ENCODE results near the gene SORCS1. TPM values are rescaled to one million over a fixed set of nuclear protein-coding genes. Genes with fewer than 3 reads are reported as not detected.

Gene SORCS1
- total RNA-seq, 2 donors from 2014 or later = not detected

GRCh38 chr10:106765241-106765754 is 399.2 kb downstream of the SORCS1 start:
- Mint-ChIP-seq H3K9me3 (peaks cover 3% of the 10 kb centered on the region), H3K36me3 (ENCODE audit: low read depth) (no peaks in the 10 kb centered on the region), H3K4me1 (no peaks in the 10 kb centered on the region), H3K27me3 (no peaks in the 10 kb centered on the region), H3K27ac (no peak overlapping the region), H3K4me3 (no peak overlapping the region)
- no peak for ATAC-seq (replicated peaks)

DNA sequence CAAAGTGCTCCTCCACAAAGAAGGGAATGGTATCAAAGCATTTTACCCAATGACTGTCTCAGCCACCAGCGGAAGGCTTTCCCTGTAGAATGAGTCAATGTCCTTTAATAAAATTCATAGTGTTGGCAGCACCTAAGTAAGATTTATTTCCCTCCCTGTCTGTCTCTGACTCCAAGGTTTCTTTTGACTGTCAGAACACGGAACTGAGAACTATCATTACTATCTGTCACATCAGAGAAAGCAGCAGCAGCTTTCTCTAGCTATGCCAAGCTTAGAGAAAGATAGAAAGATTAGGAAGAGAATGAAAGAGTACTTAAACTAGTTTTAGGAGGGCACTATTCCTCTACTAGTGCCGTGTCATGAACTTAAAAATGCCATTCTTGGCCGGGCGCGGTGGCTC is 400.1 kb downstream of the SORCS1 start:
- no peak for ATAC-seq (replicated peaks)
- H3K36me3 Mint-ChIP-seq (ENCODE audit: low read depth) = no peaks in the 10 kb centered on the region
- peaks cover 3% of the 10 kb centered on the region for H3K9me3 Mint-ChIP-seq
- no peak overlapping the region for H3K27ac Mint-ChIP-seq
- H3K4me3 Mint-ChIP-seq = no peak overlapping the region
- H3K27me3 Mint-ChIP-seq = no peaks in the 10 kb centered on the region
- no peaks in the 10 kb centered on the region for H3K4me1 Mint-ChIP-seq

GRCh38 chr10:106761906-106762305 is 402.6 kb downstream of the SORCS1 start:
- peaks cover 3% of the 10 kb centered on the region for H3K9me3 Mint-ChIP-seq
- no peaks in the 10 kb centered on the region for H3K36me3 Mint-ChIP-seq (ENCODE audit: low read depth)
- H3K4me3 Mint-ChIP-seq = no peak overlapping the region
- no peaks in the 10 kb centered on the region for H3K4me1 Mint-ChIP-seq
- H3K27ac Mint-ChIP-seq = no peak overlapping the region
- no peaks in the 10 kb centered on the region for H3K27me3 Mint-ChIP-seq
- ATAC-seq (replicated peaks) = no peak

DNA sequence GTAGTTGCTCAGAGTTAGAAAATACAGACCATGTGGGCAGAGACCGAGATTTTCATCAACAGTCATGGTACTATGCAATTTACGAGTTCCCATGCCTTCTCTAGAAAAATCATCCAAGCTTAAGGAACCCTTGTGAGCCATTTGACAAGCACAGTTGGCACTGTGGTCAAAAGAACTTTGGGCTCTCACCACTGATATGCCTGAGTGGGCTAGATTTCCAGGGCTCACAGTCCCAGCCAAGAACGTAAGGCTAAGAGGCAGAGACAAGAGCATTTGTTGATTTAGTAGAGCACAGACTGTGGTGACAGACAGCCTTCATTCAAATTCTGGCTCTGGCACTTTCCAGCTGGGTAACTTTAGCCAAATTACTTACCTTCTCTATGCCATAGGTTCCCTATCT is 407.0 kb downstream of the SORCS1 start:
- ATAC-seq (replicated peaks) = no peak
- H3K4me1 Mint-ChIP-seq = no peaks in the 10 kb centered on the region
- H3K36me3 Mint-ChIP-seq (ENCODE audit: low read depth) = no peaks in the 10 kb centered on the region
- no peak overlapping the region for H3K27ac Mint-ChIP-seq
- no peaks in the 10 kb centered on the region for H3K27me3 Mint-ChIP-seq
- H3K9me3 Mint-ChIP-seq = peaks cover 5% of the 10 kb centered on the region
- no peak overlapping the region for H3K4me3 Mint-ChIP-seq

DNA sequence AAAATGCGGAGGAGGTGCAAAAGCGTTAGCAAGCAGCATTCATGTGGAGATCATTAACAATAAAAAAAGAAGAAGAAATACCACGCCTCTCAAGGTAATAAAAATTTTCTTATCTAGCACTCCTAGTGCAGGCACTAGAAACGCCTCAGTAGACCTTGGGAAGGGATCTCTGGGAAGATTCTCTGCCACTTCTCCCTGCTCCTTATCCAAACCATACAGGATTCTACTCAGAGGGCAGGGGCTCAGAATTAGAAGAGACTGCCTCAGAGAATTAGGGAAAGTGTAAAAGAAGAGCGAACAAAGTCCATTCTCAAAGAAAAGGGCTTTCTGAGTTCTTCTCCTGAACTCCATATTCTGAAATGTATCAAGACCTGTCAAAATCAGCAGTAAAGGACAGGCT is 413.4 kb downstream of the SORCS1 start:
- H3K4me3 Mint-ChIP-seq = no peak overlapping the region
- no peak overlapping the region for H3K27ac Mint-ChIP-seq
- ATAC-seq (replicated peaks) = no peak
- H3K36me3 Mint-ChIP-seq (ENCODE audit: low read depth) = no peaks in the 10 kb centered on the region
- no peaks in the 10 kb centered on the region for H3K4me1 Mint-ChIP-seq
- H3K27me3 Mint-ChIP-seq = no peaks in the 10 kb centered on the region
- peaks cover 16% of the 10 kb centered on the region for H3K9me3 Mint-ChIP-seq

DNA sequence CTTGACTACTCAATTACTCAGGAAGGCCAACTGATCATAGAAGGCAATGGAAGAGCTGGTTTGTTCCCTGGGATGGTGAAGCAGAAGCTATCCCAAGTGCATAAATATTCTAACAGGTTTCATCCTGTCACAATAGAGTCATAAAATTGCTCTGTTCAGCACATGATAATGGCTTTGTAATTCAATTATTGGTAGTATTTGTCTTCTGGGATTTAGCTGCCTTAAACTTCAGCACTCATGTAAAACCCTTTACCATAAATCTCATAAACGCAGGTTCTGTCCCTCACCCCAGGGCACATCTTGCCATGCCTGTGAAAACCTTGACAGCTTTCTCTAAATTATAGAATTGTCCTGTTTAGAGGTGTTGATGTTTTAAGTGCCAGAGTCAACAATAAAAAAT is 417.6 kb downstream of the SORCS1 start:
- Mint-ChIP-seq H3K4me1 (no peaks in the 10 kb centered on the region), H3K36me3 (ENCODE audit: low read depth) (no peaks in the 10 kb centered on the region), H3K9me3 (peaks cover 8% of the 10 kb centered on the region), H3K27me3 (no peaks in the 10 kb centered on the region), H3K4me3 (no peak overlapping the region), H3K27ac (no peak overlapping the region)
- ATAC-seq (replicated peaks) = no peak

DNA sequence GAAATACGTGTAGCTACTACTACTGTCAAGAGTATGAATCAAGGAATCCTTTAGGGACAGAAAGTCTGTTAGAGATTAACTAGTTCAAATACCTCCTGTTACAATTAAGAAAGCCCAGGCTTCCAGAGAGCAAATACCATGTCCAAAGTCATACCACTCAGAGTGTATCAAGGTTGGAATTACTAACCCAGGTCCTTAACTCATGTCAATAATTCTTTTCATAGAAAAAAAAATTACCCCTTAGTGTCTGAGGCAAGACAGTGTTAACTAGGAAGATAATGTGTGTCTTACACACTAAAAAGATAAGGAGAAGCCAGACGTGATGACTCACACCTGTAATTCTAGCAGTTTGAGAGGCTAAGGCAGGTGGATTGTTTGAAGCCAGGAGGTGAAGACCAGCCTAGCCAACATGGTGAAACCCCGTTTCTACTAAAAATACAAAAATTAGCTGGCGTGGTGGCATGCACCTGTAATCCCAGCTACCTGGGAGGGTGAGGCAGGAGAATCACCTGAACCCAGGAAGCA is 423.4 kb downstream of the SORCS1 start:
- Mint-ChIP-seq H3K4me3 (no peak overlapping the region), H3K27ac (no peak overlapping the region), H3K9me3 (no peaks in the 10 kb centered on the region), H3K27me3 (no peaks in the 10 kb centered on the region), H3K36me3 (ENCODE audit: low read depth) (no peaks in the 10 kb centered on the region), H3K4me1 (no peaks in the 10 kb centered on the region)
- no peak for ATAC-seq (replicated peaks)

DNA sequence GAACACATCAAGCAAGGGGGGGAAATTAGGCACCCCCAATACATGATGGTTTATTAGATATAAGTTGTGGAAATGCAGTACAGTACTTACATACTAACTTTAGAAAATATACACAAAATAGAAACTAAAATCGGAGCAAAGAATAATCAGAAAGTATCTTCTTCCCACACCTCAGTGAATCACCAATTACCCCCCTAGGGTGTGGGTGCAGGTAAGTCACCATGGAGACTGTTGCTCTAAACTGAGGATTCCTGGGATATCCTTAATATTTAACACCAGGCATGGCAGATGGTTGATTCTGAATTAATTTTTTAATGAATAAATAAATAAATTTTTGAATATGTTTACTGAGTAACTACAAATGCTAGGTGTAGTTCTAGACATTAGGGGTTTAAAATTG is 424.4 kb downstream of the SORCS1 start:
- Mint-ChIP-seq H3K36me3 (ENCODE audit: low read depth) (no peaks in the 10 kb centered on the region), H3K4me1 (no peaks in the 10 kb centered on the region), H3K27ac (no peak overlapping the region), H3K27me3 (no peaks in the 10 kb centered on the region), H3K4me3 (no peak overlapping the region), H3K9me3 (no peaks in the 10 kb centered on the region)
- ATAC-seq (replicated peaks) = no peak

DNA sequence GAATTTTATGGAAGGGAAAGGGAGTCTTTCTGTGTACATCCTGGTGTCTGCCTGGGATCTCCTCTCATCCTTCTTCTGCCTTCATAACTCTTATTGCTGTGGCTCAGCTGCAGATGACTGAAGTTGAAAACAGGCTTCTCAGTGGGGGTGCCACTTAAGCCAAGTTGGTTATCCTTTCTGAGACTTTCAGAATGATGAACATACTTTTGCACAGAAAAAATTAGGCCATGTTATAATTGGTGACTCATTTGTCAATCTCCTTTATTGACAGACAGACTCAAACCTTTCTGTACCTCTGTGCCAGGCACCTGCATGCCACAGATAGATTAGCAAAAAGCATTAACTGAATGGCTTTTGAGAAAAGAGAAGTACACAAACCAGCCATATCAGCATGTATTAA is 430.3 kb downstream of the SORCS1 start:
- no peaks in the 10 kb centered on the region for H3K4me1 Mint-ChIP-seq
- no peaks in the 10 kb centered on the region for H3K27me3 Mint-ChIP-seq
- no peak for ATAC-seq (replicated peaks)
- H3K36me3 Mint-ChIP-seq (ENCODE audit: low read depth) = no peaks in the 10 kb centered on the region
- H3K4me3 Mint-ChIP-seq = no peak overlapping the region
- no peak overlapping the region for H3K27ac Mint-ChIP-seq
- H3K9me3 Mint-ChIP-seq = no peaks in the 10 kb centered on the region

- Mint-ChIP-seq H3K36me3 (ENCODE audit: low read depth) (no peaks in the 10 kb centered on the region), H3K27ac (no peak overlapping the region), H3K4me1 (no peaks in the 10 kb centered on the region), H3K27me3 (no peaks in the 10 kb centered on the region), H3K9me3 (peaks cover 8% of the 10 kb centered on the region), H3K4me3 (no peak overlapping the region)
- ATAC-seq (replicated peaks) = no peak
These were observed 436.3 kb downstream of the SORCS1 start for GRCh38 chr10:106728232-106728631.

DNA sequence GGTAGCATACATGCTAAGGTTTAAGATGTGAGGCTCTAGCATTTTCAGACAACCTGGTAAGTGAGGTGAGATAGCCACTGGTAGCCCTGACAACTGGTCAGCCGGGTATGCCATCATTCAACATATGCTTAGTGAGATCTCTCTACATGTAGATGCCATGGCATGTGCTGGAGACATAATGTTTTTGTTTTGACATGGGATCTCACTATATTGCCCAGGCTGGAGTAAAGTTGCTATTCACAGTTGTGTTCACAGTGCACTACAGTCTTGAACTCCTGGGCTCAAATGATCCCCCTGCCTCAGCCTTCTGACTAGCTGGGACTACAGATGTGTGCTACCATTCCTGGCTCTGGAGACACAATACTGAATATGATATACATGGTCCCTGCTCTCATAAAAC is 437.3 kb downstream of the SORCS1 start:
- Mint-ChIP-seq H3K4me1 (no peaks in the 10 kb centered on the region), H3K4me3 (no peak overlapping the region), H3K9me3 (peaks cover 8% of the 10 kb centered on the region), H3K27ac (no peak overlapping the region), H3K36me3 (ENCODE audit: low read depth) (no peaks in the 10 kb centered on the region), H3K27me3 (no peaks in the 10 kb centered on the region)
- no peak for ATAC-seq (replicated peaks)

DNA sequence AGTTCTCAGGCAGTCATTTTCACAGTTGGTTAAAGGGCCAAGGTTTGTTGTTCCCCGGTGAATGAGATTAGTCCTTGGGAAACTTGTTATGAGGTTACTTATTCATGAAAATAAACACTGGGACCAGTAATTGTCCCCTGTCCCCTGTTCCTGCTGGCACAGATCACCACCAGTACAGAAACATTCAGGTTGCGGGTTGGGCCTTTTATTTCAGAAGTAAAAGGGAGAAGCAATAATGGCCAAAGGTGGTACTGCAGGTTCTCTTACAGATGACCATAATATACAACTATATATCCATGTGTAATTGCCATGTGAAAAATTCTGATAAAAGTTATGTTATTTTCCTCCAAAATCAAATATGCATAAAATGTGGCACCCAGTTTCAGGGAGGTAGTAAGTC is 442.0 kb downstream of the SORCS1 start:
- no peaks in the 10 kb centered on the region for H3K27me3 Mint-ChIP-seq
- H3K27ac Mint-ChIP-seq = no peak overlapping the region
- H3K9me3 Mint-ChIP-seq = peaks cover 12% of the 10 kb centered on the region
- H3K36me3 Mint-ChIP-seq (ENCODE audit: low read depth) = no peaks in the 10 kb centered on the region
- ATAC-seq (replicated peaks) = no peak
- no peaks in the 10 kb centered on the region for H3K4me1 Mint-ChIP-seq
- no peak overlapping the region for H3K4me3 Mint-ChIP-seq

GRCh38 chr10:106720683-106721082 is 443.8 kb downstream of the SORCS1 start:
- Mint-ChIP-seq H3K4me3 (no peak overlapping the region), H3K4me1 (no peaks in the 10 kb centered on the region), H3K27ac (no peak overlapping the region)

GRCh38 chr10:106716381-106716780 is 448.1 kb downstream of the SORCS1 start:
- Mint-ChIP-seq H3K36me3 (ENCODE audit: low read depth) (no peaks in the 10 kb centered on the region), H3K9me3 (peaks cover 13% of the 10 kb centered on the region), H3K27me3 (no peaks in the 10 kb centered on the region), H3K27ac (no peak overlapping the region), H3K4me3 (no peak overlapping the region), H3K4me1 (no peaks in the 10 kb centered on the region)
- no peak for ATAC-seq (replicated peaks)

More at GRCh38 chr10:106720683-106721082, 443.8 kb downstream of the SORCS1 start:
- H3K36me3 Mint-ChIP-seq (ENCODE audit: low read depth) = no peaks in the 10 kb centered on the region
- ATAC-seq (replicated peaks) = no peak
- no peaks in the 10 kb centered on the region for H3K27me3 Mint-ChIP-seq
- H3K9me3 Mint-ChIP-seq = peaks cover 10% of the 10 kb centered on the region

DNA sequence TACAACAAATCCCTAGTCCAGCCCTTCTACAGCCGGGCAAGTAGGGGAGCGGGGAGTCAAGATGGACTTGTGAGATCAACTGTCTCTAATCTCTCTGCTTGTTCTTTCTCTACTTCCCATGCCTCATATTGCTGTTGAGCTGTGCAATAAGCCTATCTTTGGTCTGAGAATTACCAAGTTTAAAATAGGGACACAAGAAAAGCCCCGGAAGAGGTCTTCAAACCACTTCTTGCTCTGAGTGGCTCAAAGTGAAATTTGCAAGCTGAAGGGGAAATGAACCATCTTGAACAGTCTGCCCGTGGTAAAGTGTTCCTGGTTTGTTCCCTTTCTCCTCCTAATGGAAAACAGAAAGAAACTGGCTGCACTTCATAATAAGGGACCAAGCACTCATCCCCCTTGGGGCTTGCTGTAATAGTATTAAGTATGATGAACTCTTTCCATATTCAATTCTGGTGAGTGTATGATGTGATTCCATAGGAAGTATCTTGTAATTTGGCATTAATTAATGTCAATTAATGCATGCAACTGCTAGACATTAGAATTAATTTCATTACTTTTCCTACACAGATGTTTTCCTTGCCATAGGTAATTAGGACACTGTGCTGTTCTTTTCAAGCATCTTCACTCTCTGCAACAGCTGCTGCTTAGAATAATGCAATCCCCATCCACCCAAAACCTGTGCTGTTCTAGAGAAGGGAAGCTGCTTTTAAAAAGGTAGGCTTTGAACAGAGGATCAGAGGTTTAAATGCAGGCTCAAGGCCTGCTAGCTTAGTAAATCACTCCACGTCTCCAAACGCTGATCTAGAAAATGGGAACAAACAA is 449.6 kb downstream of the SORCS1 start:
- Mint-ChIP-seq H3K4me1 (no peaks in the 10 kb centered on the region), H3K9me3 (peaks cover 11% of the 10 kb centered on the region), H3K27me3 (no peaks in the 10 kb centered on the region), H3K27ac (no peak overlapping the region), H3K4me3 (no peak overlapping the region), H3K36me3 (ENCODE audit: low read depth) (no peaks in the 10 kb centered on the region)
- ATAC-seq (replicated peaks) = no peak
